Stomach (tissue), 4 donors: ENCODE results near the gene PERCC1.

Source experiments
- CTCF ChIP-seq, 7 experiments: fragments of 450-650 bp in 4 of 7; fragments of 200-600 bp in 3 of 7; sonication (generic) in 3 of 7; IDR thresholded peaks; one replicate each; pipeline ENCODE4 v1.5.1; 2016 to 2019; ENCODE audit warnings: antibody characterized with exemption in 7 of 7, control low read depth in 2 of 7, mild to moderate bottlenecking in 1 of 7
- EP300 ChIP-seq: sonication (generic); formaldehyde crosslinking; IDR thresholded peaks from one replicate; pipeline ENCODE4 v1.6.1; 2017; ENCODE audit warnings: antibody characterized with exemption
- POLR2A ChIP-seq, 4 donors: fragments of 450-650 bp; IDR thresholded peaks; one replicate each; pipeline ENCODE4 v1.6.1; 2016; ENCODE audit warnings: antibody characterized with exemption in 4 of 4, control low read depth in 2 of 4, mild to moderate bottlenecking in 1 of 4, moderate library complexity in 1 of 4
- POLR2AphosphoS5 ChIP-seq, 3 donors: sonication (generic); formaldehyde crosslinking; IDR thresholded peaks; one replicate each; pipeline ENCODE4 v1.6.1; 2016; ENCODE audit warnings: antibody characterized with exemption in 3 of 3

GRCh38 chr16:1392826-1393225 is 38.1 kb upstream of the PERCC1 start:
- TF ChIP-seq CTCF (IDR thresholded peaks at IDR 0.05) (no peak), POLR2A (IDR thresholded peaks at IDR 0.05) (no peak), POLR2AphosphoS5 (IDR thresholded peaks at IDR 0.05) (no peak), EP300 (no peak)
